Stimulated activated CD8-positive, alpha-beta memory T cell treated with anti-CD3 and anti-CD28 coated beads, Interleukin-4, amount 100 ng/mL, for 4 hours (primary cell): Measurements from ENCODE around the gene ELL2.

Source experiments
- DNase-seq, 2 donors: peaks; one replicate each; pipeline ENCODE4 v3.0.0-alpha.2; 2020; ENCODE audit warnings: low read depth in 2 of 2, low spot score in 1 of 2

ELL2 gene

DNA sequence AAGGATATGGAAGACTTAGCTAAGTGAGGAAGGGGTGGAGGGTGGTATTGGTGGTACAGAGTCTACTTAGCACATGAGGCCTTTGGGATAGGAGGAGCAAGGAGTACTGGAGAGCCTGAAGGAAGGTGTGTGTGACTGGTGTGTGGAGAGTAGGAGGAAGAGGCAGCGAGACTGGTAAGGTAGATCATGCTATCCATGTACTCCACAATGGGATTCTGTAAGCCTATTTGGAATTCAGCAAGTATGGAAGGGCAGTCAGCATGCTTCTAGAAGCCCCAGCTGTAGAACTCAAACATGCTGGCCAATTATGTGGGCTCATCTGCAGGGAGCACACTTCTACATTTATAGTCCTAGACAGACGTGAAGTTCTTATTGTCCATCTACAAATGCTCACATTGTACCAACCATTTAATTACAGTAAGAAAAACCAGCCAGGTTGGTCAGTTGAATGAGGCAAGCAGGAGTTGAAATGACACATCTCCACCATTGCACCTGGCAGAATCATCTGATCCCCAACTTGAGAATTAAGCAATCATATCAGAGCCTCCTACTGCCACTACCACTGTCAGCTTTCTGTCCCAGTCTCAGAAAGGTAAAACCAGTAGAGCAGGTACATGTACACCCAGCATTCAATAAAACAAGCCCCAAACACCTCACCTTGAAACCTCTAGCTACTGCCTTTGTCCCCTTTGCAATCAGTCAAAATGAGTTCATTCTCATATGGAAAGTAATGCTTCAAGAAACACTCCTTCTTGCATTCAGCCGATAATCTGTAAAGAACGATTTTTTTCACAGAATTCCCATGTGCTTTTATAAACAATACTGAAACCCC is 78.2 kb downstream of the ELL2 start:
- DNase-seq: no peak

DNA sequence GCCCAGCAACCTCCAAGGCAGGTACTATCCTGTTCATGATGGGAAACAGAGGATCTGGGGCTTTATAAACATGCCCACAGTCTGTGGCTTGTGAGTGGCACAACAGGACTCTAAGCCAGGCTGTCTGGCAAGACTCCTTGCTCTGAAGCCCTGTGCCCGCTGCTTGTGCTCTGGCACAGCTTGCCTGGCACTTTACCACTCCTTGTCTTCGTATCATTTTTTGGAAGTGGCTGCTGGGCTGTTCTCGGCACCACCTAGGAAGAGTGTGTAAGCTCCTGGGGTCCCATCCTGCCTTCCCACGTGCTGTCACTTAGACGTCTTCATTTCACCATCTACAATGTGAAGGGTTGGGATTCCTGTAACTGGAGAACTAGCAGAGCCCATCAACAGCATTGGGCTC is 79.8 kb downstream of the ELL2 start:
- DNase-seq: no peak

DNA sequence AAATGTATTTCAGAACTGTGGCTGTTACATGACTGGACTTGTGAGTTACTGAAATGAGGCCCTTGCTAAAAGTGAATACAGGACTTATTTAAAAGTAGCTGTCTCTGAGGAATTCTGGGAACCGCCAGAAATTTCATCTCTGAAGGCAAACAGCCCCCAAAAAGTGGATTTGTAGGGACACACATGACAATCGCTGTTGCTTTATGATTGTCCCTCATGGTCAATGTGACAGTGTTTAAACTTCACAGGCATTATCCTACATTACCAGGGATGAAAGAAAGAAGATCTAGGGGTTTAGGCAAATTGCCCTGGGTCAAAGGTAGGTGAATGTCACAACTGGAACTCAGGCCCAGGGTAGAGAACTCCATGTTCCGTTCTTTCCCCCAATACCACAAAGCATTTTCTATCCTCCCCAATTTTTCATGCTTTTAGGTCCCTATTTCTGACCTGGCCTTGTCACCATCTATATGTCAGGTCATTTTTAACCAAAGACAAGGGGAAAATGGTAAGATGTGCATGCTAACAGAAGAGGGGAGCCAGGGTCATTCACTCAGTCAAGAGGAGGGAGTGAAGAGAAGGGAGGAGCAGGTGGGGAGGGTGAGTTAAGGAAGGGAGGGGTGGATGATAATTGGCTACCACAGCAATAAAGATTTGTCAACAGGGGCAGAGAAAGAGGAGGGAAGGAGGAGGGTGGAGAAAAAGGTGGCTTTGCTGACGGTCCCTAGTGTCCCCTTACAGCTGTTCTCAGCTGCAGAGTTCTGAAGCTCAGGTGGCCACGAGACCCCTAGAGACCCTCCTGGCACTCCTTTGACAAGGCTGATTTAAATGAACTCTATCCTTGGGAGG is 81.3 kb downstream of the ELL2 start:
- no peak for DNase-seq

DNA sequence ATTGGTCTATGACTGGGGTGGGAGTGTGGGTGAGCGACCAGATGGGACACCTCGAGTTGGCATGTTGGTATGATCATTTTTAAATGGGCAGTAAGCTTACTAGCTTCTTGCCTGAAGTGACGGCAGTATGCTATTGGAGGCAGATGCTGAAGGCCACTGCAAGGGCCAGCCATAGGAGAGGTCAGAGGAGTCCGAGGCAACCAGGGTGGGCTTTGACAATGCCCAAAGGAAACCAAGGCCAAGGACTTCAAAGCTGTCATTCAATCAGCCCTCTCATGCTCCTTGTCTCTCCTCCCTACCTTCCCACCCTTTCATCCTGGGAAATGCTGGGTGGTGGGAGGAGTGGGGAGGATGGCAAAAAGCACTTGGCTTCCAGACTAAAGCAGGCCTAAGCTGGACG is 82.0 kb downstream of the ELL2 start:
- no peak for DNase-seq

DNA sequence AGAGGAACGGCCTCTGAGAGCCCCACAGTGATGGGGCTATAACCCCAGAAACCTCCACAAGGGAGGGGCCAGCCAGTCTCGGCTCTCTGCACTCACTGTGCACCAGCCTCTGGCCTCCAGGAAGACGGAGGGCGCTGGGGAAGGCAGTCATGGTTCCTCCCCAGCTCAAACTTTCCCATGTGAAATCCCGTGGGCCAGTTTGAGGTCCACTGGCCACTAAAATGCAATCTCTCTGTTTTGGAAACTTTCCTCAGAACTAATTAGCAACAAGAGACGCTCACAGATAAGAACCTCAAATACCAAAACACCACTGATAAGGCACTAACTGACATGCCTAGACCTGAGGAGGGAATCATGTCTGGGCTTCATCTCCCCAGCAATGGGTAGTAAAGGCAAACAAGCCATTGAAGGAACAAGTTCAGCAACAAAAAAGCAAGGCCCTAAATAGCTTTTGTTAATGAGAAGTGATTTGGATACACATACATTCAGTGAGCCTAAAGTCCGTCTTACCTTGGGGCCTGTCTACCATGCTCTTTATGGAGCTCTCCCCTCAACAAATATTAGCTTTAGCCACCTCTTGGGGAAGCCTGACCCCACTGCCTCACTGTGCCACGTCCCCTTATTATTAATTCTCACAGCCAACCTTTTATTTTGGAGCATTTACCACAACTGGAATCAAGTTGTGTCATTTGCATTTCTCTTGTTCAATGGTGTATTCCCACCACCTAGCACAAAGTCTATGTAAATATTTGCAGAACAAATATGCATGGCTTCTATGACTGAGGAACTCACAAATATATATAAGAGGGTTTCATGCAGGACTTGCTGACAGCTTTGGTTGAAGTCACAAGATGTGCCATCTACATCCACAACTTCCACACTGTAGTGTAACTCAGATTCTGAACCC is 83.0 kb downstream of the ELL2 start:
- DNase-seq: no peak

DNA sequence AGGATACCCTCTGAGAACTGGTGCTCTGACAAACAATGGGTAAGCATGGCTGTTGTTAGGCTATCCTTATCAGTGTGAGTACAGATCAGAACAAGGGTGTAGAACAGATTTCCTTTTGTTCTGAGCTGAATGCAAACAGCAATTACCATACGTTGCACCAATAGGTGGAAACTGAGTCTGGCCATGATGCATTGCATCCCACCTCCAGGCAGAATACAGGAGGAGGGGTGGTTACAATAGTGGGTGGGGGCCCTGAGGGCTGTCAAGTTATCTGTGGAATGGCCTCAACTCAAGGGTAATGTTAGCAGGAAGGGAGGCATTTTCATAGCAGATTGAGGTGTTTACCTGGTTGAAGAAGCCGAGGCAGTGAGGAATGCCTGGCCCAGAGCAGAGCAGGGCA is 84.9 kb downstream of the ELL2 start:
- no peak for DNase-seq

DNA sequence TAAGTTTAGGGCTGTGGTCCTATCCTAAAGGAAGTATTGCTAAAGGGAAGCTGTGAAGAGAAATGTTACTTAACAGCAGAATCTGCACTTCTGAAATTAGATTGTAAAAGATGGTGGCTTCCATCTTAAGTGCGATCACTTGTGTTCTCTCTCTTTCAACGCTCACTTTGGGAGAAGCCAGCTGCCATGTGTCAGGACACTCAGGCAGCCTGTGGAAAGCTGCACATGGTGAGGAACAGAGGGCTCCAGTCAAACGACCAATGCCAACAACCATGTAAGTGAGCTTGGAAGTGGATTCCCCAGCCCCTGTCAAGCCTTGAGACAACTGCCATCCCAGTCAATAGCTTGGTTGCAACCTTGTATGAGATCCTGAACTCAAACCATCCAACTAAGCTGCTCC is 87.4 kb downstream of the ELL2 start:
- no peak for DNase-seq

DNA sequence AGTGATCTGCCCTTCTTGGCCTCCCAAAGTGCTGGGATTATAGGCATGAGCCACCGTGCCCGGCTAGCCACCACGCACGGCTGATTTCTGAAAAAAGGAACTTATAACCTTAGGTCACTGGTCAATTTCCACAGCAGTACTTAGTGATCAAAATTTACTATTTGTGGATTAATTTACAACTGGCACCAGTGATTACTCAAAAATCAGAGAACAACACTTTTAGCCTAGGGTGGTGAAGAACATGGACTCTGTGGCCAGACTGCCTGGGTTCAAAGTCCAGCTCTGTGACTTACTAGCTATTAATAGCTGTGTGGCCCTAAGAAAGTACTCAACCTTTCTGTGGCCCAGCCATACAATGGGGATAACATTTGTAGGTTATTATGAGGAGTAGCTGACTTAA is 88.3 kb downstream of the ELL2 start:
- no peak for DNase-seq

DNA sequence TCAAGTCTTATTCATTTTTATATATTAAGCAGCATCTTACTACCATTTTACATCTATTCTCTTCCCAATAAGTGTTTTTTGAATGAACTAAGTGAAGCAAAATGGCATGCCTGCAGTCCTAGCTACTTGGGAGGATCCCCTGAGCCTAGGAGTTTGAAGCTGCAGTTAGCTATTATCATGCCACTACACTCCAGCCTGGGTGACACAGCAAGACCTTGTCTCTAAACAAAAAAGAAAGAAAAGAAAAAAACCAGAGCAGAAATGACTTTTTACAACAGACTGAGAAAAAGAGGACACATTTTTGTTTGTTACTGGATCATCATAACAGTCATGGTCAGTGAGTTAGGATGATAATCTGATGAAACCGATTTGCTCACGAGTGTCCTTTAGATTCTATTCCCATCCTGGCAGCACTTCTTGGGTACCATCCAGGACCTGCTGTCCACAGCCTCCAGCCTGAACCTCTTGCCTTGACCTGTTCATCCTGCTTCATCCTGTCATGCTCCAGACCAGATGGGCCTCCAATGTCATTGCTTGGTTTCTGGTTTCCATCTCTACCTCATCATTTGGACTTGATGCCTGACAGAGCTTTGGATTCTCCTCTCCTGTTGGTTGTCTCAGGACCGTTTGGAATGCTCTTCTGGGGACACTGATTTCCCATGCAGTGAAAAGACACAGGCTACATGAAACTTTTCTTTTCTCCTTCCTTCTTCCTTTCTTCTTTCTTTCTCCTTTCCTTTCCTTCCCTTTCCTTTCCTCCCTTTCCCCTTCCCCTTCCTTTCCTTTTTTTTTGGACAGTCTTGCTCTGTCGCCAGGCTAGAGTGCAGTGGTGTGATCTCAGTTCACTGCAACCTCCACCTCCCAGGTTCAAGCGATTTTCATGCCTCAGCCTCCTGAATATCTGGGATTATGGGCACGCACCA is 89.0 kb downstream of the ELL2 start:
- DNase-seq: no peak

DNA sequence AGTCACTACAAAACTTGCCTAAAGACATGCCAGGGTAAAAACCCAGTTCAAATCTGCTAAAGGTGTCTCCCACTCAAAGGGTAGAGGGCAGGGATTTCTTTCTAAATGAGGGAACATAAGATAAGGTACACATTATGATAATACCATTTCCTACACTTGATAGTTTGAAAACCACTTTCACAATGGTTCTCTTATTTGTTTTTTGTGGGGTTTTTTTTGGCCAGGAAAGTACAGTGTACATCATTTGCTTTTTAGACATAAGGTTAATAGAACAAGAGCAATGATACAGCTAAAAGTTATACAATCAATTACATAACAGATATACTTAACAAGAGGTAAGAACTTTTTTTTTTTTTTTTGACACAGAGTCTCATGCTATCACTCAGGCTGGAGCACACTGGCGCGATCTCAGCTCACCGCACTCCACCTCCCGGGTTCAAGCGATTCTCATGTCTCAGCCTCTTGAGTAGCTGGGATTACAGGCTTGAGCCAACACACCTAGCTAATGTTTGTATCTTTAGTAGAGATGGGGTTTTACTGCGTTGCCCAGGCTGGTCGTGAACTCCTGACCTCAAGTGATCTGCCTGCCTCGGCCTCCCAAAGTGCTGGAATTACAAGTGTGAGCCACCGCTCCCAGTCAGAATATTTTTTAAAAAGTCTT is 90.4 kb downstream of the ELL2 start:
- DNase-seq: no peak

DNA sequence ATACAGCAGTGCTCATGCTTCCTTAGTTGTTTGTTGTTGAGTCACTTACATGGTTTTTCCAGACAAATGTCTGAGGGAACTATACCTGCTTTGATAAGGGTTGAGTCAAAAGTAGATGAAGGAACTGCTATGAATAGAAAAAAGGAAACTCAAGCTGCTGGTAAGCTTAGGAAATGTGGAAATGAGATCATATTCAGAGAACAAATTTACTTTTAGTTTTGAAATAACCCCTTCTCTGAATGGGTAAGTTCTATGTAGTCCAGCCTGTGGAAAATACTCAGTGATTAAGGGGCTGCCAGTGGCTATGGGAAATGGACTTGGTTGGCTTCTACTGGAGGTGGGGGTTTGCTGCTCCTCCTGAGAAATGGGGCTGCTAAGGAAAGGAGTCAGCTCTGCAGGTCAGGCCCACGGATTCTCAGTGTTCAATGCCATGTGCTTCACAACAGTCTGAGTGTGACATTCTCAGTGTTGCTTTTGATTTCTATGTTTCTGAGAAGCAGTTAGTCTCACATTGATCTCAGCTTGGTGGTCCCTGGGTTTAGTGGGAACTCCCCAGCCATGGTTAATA is 91.5 kb downstream of the ELL2 start:
- DNase-seq: no peak

DNA sequence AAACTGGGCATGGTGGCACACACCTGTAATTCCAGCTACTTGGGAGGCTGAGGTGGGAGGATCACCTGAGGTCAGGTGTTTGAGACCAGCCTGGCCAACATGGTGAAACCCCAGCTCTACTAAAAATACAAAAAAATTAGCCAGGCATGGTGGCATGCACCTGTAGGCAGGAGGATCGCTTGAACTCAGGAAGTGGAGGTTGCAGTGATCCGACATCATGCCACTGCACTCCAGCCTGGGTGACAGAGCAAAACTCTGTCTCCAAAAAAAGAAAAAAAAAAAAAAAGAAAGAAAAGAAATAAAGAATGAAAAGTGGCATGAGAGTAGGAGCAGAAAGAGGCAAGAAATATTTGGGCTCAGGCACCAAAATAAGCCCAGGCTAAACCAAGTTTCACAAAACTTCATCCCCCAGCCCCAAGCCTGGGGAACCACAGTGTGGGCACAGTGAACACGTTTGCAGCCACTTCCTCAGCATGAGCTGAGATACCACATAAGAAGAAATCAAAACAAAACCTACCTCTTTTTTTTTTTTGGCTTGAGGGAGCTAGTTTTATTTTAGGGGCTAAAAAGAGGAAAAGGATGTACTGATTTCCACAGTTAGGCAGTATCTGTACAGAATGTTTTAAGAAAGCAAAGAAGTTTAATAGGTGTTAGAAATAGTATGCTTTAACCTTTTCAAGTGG is 92.3 kb downstream of the ELL2 start:
- peak in 1 of 2 donors; percentile 20 for DNase-seq

DNA sequence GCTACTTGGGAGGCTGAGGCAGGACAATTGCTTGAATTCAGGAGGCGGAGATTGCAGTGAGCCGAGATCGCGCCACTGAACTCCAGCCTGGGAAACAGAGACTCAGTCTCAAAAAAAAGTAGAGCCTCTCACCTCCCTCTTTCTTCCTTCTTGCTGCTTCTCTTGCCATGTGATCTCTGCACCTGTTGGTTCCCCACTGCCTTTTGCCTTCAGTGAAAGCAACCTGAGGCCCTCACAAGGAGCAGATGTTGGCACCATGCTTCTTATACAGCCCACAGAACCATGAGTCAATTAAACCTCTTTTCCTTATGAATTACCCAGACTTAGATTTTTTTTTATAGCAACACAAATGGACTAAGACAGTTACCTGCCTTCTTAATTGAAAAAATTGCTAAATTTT is 93.5 kb downstream of the ELL2 start:
- DNase-seq: no peak

DNA sequence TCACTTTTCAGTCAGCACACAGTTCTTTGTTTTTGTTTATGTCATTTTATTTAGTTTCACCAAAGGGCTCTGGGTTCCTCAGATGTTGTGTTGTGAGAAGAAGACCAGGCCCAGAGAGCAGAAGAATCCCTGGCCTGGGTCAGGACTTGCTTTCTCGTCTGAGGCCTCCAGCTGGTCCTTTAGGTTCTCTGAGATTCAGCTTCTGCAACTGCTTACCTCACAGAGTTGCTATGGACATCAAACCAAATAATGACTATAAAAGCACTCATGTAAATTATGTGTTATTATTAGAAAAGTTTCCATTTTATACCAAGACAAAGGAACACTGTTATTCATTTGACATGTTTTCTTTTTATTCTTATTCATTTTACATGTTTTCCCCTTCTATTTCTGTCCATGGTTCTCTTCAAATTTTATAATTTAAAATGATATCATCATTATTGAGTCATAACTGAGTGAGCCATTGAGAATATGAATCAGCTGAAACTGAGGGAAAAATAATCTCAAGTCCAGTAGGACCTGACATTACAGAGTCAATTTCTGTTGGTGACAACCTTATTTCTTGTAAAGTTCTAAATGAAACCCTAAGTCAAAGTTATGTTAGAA is 95.1 kb downstream of the ELL2 start:
- no peak for DNase-seq

DNA sequence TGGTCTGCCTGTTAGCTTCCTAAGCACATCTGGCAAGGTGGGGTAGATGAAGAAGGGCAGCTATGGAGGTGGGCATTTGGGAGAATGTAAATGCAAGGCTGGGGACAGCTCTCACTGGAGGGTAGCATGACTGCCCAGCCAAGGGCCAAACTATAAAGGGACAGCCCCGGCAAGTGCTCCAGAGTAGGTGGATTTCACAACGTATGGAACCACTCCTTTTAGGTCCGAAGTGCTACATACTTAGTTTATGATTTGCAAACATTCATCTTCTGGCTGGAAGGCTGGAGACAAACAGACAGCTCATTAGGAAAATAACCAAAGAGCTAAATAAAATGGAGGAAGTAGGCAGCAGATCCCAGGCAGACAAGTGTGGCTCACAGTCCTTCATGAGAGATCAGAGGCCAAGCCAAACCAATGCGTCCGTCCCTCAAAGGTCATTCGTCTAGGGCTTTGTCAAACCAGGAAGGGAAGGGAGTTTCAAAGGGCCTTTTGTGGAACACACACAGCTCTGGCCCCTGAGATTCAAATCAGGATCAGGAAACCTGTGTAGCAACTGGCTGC is 96.6 kb downstream of the ELL2 start:
- no peak for DNase-seq

DNA sequence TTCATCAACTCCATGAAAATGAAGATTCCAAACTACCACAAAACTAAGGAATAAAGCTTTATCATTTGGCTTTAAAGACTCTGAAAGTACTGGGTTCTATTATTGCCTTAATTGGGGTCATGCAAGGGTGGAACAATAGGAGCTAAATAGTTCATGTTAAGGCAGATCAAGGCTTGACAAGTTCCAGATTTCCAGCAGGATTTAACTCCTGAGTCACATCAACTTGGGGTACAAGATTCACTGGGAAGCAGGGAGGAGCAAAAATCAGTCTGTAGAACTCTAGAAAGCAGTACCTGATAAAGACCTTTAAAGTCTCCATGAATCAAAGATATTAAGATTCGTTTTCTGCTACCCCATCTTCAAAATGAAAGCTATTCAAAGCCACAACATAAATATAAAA is 97.2 kb downstream of the ELL2 start:
- DNase-seq: no peak

DNA sequence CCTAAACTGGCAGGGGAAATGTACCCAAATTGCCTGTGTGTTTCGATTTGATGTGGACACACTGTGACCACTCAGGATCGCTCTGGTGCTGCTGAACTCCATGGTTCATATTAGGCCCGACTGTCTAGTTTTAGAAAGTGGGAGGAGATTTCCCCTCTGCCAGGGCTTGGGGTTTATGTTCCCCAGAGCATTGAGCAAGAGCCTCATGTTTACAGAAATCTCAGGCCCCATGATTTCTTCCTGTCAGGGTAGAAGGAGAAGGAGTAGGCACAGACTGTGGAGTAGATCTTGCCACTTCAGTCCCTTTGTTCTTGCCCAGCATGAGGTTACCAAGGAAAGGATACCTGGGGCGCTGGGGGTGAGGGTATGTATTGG is 98.3 kb downstream of the ELL2 start:
- no peak for DNase-seq

DNA sequence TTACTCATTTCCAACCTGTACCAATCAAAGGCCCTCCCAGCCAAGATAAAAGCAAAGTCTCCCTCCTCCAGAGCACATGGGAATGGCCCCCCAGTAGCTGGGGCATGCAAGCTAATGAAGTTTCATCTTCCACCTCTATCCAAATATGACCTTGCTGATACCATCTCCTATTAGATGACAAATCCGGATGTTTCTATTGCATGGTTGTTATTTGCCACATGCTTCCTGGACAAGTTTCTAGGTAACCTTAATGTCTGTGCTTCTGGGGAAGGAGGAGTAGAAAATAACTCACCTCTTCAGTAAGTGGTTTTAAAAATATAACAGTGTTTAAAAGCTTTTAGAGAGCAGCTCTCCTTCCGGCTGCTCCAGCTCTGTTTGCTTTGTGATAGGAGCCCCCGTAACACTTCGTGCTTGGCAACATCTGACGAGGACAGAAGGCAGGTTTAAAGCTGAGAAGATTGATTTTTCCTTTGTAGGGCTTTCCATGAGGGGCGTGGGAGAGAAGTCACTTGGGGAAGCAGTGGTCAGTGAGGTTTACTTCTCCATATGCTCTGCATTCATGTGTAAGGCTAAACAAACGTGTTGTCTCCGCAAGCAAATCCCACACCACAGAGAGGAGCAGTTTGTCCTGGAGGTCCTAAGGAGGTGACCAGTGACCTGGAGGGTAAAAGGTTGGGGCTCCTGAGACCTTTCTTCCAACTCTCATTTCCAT is 98.8 kb downstream of the ELL2 start:
- no peak for DNase-seq
